Activated T-cell treated with anti-CD3 and anti-CD28 coated beads for 24 hours (primary cell): ENCODE measurements around the gene CRPPA.
"Not testable (repeated sequence)": the region's sequence is repeated elsewhere in the genome, so short reads cannot be mapped to it uniquely, and the experiment has no call there.

Source experiments
- DNase-seq: peaks from one replicate; pipeline ENCODE4 v3.0.0-alpha.2; 2020; ENCODE audit warnings: low read depth

CRPPA gene

DNA sequence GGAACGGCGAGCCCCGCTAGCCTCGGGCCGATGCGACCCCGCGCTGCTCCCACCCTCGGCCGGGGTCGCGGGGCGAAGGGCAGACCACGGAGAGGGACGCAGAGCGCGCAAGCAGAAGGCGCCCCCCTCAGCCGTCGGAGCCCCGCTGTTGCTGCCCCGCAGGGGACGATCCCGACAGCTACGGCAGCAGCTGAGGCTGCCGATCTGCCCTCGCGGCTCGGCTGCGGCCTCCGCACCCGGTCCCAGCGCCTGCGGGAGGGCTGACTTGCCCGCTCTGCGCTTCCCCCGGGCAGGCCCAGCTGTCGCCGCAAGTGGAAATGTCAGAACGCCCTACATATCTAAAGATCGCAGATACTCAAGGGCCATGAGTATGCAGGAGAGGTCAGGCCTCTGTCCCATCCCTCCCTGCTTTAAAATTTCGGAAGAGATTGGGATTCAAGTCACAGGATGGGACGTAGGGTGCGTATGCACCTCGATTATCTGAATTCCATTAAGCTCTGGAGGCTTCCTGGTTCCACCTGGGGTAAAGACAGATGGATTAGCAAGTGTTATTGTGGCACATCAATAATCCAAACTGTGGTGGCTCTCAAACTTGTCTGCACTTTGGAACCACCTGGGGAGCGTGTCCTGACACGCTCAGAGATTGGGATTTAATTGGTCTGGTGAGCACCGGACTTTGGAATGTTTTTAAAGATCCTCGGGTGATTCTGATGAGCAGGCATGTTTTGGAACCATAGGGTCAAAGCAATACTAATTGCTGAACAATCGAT lies at the start of gene CRPPA:
Gene CRPPA, minus strand, starts transcription at position 206 of the 770 bp plus-strand sequence. CDS start 216 bp downstream, outside the sequence.
- peak; percentile 14 for DNase-seq

DNA sequence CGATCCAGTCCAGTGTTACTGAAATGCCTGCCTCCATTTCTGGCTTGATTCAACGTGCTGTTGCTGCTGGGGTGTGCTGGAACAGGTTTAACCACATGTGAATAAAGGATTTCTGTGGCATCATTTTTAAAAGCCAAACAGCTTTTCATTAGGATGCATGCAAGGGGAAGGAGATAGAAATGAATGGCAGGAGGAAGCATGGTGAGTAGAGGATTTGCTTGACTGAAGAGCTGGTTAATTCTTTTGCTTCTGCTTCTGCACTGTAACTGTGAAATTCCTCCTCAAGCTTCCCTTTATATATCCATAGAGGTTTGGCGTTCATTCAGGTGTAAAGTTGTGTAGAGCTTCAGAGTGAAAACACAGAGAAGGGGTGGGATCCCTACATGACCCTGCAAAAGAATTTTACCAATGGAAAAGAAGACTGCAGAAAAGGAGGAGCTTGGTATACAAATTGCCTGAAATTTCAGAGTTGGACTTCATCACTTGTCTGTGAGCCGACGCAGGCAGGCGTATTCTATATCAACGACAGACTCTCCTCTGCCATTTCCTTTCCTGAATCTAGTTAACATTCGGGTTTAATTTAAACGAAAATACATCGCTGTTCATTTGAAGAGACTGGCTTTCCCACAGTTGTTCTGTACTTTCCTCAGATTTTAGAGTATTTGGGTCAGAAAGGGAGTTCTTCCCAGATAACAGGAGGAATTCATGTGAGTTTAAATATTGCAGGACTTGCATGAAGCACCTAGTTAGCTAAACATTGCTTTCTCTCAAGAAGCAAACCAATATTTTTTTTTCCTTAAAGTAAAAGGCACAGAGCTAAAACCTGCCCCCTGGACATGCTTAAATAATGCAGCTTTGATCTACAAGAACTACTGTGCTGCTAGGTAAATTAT lies 44.4 kb upstream of the CRPPA start, which contains the start of gene SOSTDC1:
Gene SOSTDC1, minus strand, starts transcription at position 270 of the 893 bp plus-strand sequence. Its CDS starts 70 bp downstream, at position 200.
- no peak for DNase-seq

DNA sequence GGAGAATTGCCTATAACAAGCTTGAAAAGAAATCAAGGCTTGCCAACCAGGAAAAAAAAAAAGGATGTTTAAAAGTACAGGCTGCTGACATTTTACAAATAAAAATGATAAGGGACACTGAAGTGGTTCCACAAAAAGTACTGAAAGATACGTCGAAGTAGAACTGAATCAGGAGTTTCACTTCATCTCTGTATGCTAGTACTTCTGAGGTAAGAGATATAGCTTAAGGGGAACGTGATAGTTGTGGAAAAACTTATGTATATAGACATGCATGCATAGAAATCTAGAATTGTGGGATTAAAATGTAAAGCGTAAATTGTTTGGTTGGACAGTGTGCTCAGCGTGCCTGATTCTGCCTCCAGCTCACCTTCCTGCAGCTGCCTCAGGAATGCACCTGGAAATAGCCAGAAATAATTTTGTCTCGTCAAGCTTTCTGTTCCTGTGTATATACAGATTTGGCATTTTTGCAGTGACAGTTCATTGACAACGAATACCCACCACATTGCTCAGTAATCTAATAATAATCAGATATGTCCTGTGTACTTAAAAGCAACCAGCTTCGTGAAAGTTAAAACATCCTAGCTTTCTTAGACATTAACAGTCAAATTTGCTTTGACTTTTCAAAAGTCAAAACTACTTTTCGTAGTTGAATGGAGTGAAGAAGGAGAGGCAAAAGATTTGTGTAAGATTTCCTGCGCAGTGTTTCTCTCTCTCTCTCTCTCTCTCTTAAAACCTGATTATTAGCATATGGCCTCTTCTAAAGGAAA lies 42.8 kb upstream of the CRPPA start:
- DNase-seq, result no peak

DNA sequence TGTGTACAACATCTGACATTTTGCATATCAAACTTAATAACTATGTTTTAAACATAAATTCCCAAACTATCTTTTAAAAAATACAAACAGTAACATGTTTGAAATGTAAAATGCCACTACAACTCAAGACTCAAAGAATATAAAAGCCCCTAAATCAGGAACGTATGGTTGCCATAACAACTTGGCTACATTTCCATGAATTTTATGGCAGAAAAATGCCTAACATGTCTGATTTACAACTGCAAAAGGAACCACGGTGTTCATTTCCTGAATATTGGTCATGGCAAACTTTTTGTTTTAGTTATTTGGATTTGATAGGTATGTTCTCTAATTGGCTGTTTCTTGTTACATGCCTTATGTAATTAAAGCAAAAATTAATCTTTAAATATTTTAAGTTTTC lies 42.2 kb upstream of the CRPPA start:
- no peak for DNase-seq

DNA sequence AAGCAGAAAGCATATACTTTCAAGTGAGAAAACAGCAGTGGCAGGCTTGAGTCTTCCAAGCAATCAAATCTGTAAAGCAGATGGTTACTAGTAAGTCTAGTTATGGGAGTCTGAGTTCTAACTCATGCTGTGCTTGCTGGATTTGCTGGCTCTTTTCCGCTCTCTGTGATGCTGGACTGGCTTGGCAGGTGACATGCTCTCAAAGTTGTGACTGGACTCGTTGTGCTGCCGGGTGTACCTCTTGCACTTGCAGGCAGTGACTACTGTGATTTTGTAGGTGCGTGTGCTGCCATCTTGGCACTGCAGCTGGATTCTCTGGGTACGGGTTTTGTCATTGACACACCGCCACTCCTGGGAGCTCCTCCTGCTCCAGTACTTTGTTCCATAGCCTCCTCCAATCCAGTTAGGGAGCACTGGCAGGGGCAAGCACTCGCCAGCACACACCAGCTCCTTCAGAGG lies 41.1 kb upstream of the CRPPA start:
- DNase-seq, result no peak

DNA sequence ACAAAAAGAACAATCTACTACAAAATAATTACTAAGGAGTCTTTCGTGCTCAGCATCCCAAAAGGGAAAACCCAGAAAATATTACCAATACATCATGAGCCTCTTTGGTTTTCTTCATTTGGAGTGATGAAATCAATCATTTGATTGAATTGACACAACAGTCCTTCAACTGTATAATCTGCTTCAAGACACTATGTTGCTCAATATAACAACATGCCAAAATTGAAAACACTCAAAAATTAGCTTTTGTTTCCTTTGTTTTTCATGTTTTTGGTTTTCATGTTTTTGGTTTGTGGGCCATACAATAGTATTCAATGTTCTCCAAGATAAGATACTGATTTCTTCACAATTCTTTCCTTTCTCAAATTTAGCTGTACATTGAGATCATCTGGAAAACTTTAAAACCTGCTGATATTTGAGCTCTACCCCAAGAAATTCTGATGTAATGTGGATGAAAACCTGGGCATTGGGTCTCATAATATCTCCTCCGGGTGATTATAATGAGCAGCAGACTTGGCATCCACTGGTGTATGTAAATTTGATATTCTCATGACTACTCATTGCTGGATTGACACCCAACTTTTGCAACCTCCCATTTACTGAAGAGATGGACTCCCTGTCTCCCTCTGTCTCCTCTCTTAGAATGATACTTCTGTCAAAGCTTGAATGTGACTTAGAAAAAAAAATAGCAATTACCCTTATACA lies 39.6 kb upstream of the CRPPA start:
- no peak for DNase-seq

DNA sequence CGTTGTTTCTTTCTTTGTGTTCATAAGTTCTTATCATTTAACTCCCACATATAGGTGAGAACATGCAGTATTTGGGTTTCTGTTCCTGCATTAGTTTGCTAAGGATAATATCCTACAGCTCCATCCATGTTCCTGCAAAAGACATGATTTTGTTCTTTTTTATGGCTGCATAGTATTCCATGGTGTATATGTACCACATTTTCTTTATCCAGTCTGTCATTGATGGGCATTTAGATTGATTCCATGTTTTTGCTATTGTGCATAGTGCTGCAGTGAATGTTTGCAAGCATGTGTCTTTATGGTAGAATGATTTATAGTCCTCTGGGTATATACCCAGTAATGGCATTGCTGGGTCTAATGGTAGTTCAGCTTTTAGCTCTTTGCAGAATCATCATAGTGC lies 35.0 kb upstream of the CRPPA start:
- DNase-seq, result not testable (repeated sequence)

DNA sequence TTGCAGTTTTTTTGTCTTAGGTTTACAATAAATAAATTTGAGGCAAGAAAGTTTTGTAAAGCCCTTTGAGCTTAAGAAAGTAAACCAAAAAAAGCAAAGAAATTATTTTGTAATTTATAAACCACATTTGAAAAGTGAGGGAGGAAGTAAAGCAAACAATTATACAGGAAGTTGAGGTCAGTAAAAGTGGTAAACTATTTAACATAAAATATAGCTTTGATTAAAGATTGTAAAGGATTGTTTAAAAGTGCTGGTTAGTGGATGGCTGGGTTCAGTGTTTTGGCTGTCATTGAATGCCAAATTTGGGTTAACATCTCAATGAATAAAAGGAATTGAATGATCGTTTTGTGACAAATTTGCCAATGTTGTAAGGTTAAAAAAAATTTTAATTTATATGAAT lies 34.3 kb upstream of the CRPPA start:
- no peak for DNase-seq

DNA sequence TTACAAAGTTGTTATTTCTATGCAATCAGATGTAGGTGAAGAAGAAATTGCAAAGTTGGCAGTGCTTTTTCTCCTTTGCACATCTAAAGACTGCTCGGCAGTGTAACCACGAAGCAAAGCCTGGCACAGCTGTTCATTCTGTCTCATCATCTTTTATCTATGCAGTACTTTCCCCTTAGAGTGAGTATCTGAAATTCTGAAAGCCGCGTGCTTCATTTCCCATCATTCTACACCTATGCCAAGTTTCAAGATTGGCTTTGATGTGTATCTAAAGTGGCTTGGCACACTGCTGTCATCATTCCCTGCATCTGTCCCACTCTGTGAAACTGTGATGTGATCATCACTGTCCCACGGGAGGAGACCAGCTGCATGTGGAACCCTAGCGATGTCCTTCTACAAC lies 29.0 kb upstream of the CRPPA start:
- no peak for DNase-seq

DNA sequence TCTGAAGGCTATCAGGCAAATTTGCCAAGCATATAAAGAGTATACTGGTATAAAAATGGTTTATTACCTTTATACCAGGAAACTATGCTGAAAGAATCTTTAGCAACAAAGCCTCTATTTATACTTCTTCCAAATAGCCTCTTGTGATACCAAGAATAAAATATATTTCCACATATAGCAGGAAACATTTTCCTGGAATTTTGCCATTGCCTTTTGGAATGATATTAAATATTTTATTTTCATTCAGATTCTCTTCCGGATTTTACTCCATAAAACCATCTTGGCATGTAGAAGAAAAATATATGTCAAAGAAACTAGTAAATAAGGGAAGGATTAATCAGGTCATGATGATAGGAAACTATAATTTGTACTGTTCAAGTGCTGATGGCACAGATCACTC lies 26.5 kb upstream of the CRPPA start:
- DNase-seq, result no peak

DNA sequence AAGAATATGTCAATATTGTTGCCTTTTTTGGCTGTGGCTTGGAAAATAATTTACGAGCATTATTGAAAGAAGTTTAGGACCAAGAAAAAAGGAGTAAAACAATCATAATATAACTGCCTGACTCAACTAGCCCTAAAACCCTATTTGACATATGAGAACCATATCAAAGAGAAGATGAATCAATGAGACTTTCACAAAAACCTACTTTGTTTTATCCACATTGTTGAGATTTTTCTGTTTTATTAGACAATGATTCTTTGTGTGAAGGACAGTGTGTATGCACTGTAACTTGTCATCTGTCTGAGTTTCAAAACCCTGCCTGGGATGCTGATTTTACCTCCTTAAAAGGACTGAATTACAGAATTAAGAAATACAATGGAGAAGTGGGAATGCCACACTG lies 25.2 kb upstream of the CRPPA start:
- DNase-seq, result no peak

DNA sequence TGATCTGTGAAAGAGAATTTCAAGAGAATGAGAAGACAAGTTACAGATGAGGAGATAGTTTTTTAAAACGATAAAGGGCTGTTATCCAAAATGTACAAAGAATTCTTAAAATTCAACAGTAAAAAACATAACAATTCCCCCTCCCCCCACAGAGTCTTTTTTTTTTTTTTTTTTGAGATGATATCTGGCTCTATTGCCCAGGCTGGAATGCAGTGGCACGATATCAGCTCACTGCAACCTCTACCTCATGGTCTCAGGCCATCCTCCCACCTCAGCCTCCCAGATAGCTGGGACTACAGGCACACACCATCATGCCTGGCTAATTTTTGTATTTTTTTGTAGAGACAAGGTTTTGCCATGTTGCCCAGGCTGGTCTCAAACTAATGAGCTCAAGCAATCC lies 22.5 kb upstream of the CRPPA start:
- DNase-seq, result not testable (repeated sequence)

DNA sequence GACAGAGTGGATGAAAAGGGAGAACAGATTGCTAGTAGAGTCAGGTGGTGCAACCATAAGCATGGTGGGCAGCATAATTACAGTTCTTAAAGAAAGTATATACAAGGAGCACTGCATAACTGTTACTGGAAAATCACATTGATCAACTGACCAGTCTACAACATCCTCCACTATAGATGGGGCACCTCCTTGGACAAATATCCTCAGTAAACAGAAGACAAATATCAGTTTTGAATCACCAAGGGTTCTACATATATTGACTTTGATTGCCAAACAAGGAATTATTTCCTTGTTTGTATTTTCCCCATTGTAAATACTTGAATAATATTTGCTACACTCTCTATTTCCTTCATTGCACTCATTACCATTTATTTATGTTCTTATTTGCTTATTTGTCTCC lies 17.6 kb upstream of the CRPPA start:
- DNase-seq, result no peak

DNA sequence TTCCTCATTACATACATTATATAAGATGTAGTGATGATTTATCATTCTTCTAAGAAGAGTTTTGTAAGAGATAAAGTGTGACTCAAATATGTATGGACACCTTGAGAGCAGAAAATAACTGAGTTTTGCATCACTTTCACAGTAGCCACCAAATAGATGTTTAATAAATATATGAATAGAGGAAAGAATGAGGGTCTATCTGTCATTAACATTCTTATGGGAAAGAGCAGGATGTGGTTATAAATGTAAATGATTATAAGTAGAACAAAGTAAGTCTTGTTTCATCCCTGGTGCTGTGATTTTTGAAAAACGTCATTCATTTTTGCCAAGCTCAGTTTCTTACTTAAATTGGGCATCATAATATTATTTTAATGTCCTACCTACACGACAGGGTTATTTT lies 15.0 kb upstream of the CRPPA start:
- no peak for DNase-seq

DNA sequence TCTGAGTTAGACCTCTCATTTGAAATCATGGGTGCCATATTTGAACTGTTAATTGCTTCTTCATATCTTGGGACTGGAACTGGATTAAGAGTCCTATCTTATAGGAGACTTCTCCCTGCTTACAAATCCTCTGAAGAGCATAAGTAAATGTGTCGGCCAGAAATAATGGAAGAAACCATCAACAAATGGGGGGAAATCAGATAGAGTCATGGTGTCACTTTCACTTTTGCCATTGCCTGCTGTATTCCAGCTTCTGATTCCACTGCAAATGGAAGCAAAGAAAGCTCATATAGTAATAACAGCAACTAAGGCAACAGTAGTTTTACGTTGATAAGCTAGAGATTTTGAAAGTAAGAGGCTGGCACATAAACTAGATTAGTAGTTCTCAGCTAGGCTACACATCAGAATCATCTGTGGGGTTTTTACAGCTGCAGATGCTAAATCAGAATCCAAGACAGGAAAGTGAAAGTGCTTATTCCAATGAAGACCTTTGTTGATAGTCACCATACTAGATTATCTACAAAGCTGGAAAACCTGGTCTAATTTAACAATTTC lies 12.3 kb upstream of the CRPPA start:
- no peak for DNase-seq

DNA sequence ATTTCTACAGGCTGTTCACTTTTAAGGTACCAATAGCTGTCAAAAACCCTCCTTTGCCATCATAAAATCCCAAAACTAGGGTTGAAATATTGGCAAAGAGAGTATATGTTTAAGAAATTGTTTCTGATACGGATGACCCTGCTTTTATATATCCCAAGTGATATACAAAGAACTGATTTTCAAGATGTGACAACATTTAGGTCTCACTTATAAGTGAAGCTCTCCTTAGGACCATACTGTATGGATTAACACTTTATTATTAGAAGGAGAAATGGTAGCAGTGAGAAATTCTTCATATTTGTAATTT lies 11.0 kb upstream of the CRPPA start:
- no peak for DNase-seq

DNA sequence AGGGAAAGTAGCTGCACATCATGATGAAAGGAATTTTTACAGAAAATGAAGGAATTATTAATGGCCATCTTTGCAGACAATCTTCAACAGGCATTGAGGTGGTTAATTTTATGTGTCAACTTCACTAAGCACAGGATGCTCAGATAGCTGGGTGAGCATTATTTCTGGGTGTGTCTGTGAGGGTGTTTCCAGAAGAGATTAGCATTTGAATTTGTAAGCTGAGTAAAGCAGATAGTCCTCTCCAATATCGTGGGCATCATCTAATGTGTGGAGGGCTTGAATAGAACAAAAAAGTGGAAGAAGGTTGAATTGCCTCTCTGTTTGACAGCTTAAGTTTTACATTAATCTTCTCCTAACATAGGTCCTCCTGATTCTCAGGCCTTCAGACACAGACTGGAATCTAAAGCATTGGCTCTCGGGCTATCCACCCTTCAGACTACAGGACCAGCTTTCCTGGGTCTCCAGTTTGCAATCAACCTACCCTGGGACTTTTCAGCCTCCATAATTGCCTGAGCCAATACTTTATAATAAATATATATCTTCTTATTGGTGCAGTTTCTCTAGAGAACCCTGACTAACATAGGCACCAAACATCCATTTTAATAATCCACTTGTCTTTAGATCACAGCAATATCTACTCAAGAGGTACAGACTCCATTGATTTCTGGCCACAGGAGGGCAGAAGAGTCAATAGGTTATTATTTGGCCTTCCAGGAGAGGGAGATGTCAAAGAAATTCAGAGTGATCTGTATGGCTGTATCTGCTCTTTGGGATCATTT lies 10.5 kb upstream of the CRPPA start:
- DNase-seq, result no peak

DNA sequence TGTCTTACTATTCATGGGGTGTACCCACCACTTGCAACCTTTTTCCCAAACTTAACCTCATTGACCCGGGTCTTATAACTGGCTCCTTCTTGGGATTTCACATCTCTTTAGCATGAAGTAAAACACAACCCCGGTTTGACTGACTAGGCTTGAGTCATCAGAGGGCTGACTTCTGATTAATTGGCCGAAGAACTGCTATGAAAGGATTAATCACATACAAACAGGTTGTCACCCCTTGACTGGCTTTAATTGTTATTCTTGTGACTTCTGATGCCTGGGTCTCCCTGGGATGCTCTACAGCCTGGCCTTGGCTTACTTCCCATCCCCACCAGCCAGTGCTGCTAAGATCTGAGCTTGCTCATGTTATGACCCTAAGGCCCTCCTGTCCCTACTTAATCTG lies 8.8 kb upstream of the CRPPA start:
- DNase-seq, result no peak

DNA sequence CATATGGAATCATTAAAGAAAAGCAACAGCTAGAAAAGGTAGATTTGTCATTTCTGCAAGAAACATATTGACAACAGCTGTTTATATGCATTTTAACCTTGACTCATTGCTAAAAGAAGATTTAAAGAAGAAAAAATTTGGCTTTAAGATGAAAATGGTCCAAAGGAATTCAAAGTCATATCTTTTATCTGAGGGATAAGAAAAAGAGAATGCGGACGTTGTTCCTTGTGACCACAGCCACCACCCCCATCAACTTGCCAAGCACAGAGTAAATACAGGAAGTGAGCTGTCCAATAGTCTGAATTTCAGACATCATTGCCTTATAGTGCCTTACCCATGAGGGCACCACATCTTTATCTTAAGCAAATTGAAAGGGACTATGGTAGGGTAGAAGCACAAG lies 7.3 kb upstream of the CRPPA start:
- no peak for DNase-seq

DNA sequence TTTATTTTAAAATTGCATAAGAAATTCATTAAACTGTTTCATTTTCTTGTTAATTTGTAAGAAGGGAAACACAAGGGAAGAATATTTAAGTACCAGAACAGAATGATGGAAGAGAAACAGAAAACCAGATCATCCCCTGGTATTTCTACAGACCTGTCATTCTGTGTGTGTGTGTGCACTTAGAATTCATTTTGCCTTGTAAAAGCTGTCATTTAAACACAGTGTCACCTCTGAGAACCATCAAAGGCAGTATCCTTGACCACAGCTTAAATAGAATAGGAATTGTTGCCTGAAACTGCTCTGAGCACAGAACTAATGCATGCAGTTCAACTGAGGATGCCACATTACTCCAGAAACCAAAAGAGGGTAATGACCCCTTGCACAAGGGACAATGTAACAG lies 6.8 kb upstream of the CRPPA start:
- DNase-seq, result no peak

DNA sequence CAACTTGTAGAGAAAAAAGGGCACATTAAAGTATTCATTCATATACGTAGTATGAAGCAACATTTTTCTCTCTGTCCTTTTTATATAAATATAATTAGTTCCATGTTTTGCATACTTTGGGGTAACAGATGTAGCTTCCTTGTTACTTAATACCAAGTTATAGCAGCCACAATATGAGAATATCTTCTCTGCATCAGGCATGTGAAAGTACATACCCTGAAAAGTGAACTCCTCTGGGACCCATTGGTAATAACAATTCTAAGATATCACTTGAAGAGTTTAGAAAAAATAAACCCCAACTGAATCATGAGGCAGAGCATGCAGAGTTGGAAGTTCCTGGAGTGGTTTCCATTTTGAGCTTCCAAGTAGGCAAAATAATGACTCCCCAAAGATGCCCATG lies 2.4 kb upstream of the CRPPA start:
- DNase-seq, result no peak
